HG03469 (cell line): ENCODE data around the gene PPME1.

ENCODE experiments used
- ATAC-seq: cut with Tn5 transposase; IDR thresholded peaks from one replicate; pipeline ENCODE4 v1.9.1; 2021; ENCODE audit warnings: mild to moderate bottlenecking, moderate library complexity, moderate number of reproducible peaks; ENCODE audit not compliant: unreplicated experiment

The PPME1 gene

DNA sequence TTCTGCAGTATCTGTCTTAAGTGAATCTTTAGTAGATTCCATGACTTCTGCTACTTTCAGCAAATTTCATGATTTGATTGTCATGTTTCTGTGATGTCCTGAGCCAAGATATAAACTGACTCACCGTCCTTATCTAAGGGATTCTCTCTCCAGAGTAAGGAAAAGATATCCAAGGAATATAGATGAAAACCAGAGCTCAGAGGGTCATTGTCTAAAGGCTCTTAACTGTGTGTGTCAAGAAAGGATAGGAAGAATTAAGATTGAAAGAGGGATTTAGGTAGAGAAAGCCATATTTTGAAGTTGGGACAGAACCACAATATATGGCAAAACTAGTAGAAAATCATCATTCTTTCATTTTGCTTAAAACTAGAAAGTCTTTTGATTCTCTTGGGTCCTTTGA lies 50.7 kb downstream of the PPME1 start:
- ATAC-seq, result no peak

DNA sequence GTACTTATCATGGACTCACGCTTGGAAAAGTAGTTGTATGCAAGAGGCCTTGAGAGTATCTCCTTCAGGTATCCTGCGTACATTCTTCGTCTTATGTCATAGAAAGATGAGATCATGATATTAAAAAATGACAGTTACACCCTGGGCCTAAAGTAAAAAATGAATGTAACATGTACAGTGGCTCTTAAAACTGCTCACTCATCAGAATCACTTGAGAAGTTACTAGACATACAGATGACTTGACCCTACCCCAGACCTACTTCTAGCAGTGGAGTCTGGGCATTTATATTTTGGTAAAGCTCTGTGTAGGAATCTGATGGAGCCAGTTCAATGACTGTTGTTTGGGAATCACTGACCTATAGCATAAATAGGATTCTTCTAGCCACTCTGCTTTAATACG lies 54.5 kb downstream of the PPME1 start:
- ATAC-seq, result no peak

DNA sequence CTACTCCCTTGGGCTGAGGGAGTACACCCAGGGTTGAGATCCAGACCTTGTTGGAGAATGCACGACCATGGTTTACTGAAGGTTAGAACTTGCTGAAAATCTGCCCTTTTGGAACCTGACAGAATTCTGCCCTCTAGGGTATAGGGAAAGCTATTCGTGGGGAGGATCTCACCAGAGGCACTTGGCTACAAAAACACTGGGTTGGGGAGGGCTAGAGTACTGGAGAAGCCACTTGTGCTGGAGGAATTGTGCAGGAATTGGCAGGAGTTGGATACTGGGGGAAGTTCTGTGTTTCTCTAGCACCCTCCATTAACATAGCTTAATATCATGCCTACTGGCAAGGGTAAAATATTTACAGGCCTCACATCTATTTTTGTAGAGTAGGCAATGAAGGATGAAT lies 55.8 kb downstream of the PPME1 start:
- ATAC-seq, result no peak

DNA sequence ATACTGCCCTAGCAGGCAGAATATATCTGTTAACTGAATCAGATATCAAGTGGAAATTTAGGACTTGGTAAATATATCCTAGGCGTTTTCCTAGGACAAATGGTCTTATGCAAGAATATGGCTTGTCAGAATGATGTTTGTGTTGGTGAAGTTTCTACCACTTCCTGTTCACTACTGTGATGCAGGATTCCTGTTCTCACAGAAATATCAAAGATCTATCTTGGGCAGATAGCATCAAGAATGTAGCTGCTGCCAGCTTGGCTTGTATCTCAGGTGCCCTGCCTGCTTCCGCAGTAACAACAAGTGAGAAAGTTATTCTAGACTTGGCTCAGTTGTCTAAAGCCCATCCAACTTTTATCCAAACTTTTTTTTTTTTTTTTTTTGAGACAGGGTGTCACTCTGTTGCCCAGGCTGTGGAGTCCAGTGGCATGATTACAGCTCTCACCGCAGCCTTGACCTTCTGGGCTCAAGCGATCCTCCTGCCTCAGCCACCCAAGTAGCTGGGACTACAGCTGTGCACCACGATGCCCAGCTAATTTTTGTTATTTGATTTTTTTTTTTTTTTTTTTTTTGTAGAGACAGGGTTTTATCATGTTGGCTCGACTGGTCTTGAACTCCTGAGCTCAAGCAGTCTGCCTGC lies 61.3 kb downstream of the PPME1 start:
- no peak for ATAC-seq

DNA sequence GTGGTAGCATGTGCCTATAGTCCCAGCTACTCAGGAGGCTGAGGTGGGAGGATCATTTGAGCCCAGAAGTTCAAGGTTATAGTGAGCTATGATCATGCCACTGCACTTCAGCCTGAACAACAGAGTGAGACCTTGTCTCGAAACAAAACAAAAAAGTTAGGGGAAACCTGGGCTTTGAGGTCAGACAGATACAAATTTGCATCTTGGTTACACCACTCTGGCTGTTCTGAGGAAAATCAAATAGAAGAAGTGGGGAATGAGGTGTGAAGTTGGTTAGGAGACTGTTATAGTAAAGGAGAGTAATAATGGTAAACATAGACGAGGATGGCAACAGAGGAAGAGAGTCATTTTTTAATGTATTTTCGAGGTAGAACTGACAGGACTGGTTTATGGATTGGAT lies 62.6 kb downstream of the PPME1 start:
- no peak for ATAC-seq

DNA sequence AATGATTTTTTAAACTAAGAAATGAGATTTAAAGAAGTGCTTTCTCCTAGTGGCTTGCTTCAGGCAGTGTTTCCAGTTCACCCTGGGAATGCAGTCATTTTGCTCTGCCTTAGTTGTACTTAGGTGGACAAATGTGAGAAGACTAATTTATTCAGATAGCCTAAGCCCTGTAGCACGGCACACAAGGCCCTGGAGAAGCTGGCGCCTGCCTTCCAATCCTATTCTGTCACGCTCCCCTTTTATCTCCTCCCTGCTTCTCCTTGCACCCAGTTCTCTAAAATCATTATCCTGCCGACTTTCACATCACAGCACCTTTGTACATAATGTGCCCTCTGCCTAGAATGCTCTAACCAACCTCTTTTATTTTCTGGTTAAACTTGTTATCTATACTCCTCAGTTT lies 64.0 kb downstream of the PPME1 start:
- no peak for ATAC-seq

DNA sequence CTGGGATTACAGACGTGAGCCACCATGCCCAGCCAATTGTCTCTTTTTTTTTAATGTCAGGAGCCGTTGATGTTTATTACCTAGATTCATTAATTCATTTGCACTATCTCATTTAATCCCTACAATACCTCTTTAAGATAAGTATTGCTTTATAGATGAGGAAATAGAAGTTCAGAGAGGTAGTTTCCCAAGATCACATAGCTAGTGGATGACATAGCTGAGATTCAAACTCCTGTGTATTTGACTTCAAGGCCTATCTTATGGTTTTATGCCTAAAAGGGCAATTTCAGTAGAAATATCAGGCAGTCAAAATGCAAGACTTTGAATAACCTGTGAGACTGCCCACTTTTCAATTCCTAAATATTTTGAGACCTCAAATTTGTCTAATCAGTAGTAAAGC lies 66.5 kb downstream of the PPME1 start:
- ATAC-seq, result no peak

DNA sequence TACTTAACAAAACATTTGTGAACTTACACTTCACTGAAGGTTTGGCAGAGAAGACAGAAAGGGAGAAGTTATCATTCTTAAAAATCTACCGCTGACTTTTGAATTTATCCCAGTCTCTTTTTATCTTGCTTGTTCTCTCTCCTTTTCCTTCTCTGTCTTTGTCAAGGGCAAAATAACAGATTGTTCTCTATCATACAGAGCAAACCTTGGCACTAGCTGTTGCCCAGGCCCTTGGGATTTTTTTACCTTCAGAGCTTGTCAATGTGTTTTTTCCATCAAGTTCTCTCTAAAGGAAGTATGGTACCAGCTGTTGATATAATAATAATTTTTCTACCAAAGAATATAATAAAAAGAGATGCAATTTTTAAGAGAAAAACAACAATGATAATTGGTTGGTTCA lies 67.2 kb downstream of the PPME1 start:
- no peak for ATAC-seq

DNA sequence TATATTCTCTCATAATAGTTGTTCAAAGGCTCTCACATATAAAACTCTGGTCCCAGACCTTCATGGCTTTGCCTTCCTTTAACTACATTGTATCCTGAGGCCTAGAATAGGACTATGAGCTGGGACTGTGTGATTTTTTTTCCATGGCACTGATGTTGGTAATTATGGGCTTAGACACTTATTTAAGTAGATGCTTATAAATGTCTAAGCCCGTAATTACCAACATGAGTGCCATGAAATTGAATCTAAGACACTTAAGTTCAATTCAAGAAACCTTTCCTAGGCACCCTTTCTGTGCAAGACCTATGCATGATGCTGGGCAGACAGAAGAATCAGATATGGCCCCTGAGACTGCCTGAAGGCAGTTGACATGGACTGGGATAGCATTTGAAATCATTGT lies 77.4 kb downstream of the PPME1 start:
- no peak for ATAC-seq

DNA sequence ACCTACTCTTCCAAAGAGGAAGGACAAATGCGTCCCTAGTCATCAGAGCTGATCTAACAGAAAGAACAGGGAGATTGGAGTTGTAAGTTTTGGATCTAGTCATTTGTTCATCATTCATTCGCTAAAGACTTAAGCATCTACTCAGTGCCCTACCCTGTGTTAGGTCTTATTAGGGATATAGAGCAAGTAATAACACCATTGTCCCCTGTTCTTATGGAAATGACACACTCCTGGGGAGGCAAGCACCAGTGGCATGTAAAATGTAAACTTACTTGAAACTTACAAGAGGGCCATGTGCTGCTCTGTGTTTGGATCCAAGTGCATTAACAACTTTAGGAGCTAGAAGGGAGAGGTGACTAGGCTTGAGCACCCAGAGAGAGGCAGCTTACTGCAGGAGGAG lies 78.4 kb downstream of the PPME1 start:
- ATAC-seq, result no peak

DNA sequence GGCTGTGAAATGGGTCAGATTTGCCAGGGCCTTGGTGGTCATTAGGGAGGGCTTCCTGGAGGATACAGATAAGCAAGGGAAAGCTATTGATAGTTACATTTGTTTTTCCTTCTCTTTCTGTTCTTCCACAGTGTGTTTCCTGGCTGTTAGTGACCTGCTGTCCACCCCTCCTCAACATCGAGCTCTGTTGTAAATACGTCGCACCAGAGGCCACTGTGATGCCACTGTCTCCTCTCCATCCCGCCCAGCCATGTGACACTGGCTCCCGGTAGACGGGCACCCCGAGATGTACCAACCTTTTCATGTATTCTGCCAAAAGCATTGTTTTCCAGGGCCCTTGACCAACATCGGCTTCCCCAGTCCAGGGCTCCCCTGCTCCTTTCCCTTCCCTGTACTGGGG lies 82.3 kb downstream of the PPME1 start:
- no peak for ATAC-seq

DNA sequence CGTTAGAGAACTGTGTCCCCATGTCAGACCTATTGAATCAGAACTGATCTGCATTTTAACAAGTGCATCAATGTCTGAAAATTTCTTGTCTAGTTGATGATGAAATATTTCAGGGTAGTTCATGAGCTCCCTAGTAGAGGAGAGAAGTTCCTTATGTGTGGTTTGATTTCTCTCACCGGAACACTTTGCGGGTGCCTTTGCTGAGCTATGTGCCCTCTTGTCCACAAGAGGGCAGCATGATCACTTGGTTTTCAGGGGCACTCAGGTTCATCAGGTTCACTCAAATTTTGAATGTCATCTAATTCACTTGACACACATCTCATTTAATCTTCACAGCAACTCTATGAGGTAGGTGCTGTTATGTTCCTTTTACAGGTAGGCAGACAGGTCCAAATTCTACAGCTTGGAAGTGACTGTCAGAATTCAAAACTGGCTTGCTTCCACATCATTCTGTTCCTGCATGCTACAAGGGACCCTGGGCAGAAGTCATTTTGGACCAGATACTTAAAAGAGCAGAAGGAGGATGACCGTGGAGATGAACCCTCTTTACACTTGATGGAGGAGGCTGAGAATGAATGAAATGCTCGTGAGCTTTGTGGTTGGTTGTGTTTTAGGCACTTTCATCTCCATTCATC lies 84.8 kb downstream of the PPME1 start:
- ATAC-seq, result no peak

DNA sequence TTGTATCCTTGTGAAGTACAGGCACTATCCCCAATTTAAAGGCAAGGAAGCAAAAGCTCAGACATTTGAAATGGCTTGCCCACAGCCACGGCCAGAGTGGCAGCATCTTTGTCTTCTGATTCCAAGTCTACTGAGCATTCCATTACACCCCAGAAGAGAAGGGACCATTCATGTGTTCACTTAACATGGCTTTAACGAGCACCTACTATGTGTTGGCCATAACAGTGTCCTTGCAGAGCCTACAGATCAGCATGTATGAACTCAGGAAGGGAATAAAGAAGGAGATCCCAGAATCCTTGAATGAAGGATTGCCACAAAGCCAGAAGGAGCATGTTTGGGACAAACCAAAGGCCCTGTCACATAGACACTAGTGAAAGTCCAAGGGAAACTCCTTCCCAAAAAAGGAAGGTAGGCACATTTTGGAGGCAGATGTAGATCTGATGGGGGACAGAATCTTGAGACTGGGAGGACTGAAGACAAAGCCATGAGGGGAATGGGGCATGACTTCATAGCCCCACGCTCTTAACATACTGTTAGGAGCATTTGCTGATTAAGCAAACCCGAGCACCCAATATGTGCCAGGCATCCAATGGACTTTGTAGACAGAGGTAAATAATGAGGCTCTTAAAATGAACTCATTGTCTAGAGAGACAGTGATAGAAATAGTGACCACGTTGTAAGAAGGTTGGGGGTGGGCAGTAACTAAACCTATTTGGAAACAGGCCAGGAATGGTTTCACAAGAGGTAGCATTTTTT lies 85.5 kb downstream of the PPME1 start:
- no peak for ATAC-seq

DNA sequence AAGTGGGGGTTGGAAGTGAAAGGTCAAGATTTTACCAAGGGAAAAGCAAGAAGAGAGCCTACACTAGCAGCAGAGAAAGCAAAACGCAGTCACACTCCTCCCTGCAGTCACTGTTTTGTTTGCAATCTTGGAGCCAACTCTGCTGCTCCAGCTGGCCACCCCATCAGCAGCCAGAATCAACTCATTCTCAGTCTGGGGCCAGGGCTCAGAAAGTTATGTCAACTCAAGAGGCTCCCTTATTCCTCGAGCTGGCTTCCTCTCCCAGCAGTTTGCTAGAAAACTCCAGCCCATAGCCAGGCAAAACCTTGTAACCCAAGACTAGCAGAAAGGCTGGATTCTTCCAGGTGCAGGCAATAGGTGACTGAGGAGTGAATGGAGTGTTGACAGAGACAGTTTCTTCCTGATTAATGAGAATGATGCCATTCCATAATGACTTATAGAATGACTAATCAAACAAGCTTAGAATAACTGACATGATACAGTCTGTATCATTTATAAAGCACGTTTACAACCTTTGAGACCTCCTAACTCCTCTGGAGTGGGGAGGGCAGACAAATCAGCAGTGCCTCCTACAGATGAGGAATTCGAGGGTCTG lies 87.0 kb downstream of the PPME1 start:
- no peak for ATAC-seq

DNA sequence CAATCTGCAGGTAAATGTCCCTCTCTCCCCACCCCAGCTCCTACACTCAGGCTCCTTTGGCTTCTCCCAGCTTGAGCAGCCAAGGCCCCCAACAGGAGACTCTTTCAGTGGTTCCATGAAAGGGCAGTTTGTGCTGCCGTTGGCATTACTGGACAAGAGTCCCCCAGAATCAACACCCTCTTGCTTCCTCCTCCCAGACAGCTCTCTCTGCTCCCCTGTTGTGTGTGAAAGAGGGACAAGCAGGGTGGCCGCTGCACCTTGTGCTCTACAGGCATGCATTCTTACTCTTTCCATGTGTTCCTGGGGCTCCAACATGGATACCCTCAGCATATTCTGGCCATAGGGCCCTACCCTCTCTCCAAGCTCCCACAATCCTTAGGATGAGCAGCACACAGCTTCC lies 91.6 kb downstream of the PPME1 start:
- ATAC-seq, result no peak

DNA sequence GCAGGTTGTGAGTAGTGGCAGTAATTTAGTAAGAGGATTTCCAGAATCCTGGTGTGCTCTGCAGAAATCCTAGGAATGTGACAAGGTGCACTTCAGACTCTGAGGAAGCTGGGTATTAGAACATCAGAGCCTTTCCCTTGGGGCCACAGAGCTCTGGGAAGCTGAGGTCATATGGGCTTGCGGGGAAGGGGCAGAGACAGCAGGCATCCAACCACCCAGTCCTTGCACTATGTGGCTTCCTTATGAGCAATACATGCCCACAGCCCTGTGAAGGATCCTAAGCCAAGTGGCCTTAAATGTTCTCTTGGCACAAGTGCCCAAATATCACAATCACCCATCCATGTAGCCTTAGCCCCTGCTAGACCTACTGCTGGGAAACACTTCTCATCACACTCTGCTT lies 94.2 kb downstream of the PPME1 start:
- no peak for ATAC-seq

DNA sequence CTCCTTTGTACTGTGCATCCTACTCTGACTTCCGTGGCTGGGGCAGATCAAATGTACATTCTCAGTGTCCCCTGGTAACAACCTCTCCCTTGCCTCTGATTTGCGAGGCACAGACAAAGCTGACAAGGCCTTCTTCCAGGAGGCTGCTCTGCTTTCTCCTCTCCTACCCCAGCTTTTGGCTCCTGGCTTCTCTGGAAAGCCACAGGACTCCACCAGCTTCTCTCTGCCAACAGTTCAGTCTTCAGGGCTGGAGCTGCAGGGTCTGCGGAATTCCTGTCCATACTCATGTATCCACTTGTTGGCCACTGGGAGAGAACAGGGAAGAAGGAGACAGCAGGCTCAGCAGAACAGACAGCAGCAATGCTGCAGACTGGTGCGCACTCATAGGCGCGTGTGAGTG lies 95.9 kb downstream of the PPME1 start:
- ATAC-seq, result no peak

DNA sequence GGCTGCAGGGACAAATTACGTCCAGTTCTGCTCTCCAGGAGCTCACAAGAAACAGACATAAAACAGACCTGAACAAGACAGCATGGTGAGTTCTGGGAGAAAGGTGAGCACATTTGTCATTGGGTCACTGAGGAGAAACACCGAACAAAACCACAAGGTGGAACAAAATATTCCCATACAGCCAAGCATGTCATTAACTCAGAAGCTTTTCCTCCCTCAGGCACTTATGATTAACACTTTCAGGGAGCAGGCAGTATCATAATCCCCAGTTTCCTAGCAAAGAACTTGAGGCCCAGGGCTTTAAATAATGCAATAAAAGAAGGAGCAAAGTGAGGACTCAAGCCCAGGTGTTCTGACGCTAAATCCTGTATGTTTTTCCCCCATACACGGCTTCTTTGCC lies 97.4 kb downstream of the PPME1 start:
- no peak for ATAC-seq

DNA sequence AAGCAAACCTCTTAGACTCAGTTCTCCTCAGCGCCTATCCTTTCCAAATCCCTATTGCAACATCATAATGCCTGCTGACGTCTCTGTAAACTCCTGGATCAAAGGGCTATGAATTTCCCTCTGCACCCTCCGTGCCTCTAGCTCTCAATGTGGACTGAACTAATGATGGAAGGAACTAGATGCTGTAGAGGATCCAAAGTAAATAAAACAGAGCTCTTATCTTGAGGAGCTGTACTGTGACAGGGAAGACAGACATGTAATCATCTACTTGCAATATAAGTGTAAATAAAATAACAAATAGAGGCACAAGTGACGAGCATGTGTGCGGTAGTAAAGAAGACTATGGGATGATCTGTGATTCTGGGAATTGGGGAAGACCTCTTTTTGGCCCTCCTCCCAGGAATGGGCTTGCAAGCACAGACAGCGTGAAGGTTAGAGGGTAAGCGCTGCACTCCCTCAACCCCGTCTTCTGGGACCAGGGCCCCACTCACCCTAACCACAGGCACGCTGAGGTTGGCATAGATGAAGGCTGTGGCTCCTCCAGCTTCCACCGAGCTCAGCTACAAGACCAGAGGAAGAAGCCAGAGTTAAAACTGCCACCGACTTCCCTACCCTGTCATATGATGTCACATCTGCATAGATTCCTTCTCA lies 98.2 kb downstream of the PPME1 start:
- ATAC-seq, result no peak

DNA sequence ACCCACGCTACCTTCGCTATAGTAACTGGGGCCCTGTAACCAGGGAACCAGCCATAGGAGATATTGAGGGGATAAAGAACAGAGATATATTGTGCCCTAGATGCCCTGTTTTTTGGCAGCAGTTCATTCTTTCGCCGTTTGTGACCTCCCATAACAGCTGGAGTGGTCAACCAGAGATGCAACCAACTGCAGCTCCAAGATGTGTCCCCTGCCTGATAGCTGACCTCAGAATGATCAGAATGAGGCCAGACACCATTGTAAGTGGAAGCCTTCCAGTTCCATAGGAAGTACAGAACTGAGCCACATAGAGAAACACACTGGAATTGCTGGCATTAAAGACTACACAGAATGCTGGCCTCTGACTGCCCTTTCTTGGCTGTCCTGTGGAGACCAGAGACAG lies 101.2 kb downstream of the PPME1 start:
- ATAC-seq, result no peak

DNA sequence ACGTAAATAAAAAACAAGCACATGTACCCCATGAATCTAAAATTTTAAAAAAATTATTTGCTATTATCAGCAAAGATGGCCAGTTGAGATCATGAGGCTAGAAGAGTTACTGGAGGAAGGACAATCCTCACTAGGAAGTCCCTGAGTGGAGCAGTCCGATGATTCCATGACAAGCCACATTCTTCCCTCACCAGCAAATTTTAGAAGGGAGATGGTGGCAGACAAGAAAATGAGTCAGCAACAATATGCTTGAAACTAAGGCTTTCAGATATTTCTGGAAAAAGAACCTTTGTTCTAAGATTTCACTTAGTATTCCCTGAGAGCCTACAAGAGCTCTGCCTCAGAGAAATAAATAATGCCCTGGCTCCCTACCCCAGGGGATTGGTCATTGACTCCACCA lies 105.5 kb downstream of the PPME1 start:
- ATAC-seq, result no peak

DNA sequence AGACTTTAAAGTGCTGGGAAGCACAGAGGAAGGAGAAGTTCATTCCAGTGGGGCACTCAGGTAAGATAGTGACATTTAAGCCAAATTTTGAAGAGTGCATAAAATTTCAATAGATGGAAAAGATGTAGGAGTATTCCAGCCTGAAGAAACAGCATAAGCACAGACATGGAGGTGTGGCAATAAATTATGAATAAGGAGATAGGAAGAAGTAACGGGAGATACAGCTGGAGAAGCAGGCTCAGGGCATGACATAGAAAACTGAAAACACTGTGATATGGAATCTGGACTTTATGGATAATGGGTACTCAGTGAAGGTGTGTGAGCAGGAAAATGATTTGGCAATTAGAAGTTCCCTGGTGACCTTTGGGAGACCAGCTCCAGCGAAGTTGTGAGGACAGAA lies 107.0 kb downstream of the PPME1 start:
- ATAC-seq, result no peak
